Activated CD4-positive, alpha-beta T cell treated with anti-CD3 and anti-CD28 coated beads, Interleukin-10, Interleukin-2, amounts not matched to agents 100 ng/mL and 50 ng/mL, durations not matched to agents 16 hours and 8 hours (primary cell): ENCODE results near the gene PTPMT1.
A peak's percentile ranks its signal among the peaks of the same experiment; 100 is the strongest.
"Not testable (repeated sequence)": the region's sequence is repeated elsewhere in the genome, so short reads cannot be mapped to it uniquely, and the experiment has no call there.

Source experiments
- DNase-seq: peaks from one replicate; pipeline ENCODE4 v3.0.0-alpha.2; 2020

PTPMT1 gene

GRCh38 chr11:47550288-47551047, 14.9 kb upstream of the PTPMT1 start:
- no peak for DNase-seq

GRCh38 chr11:47551086-47551485, 14.3 kb upstream of the PTPMT1 start:
- DNase-seq: peak; percentile 42

GRCh38 chr11:47552056-47552565, 13.3 kb upstream of the PTPMT1 start:
- peak; percentile 36 for DNase-seq

GRCh38 chr11:47552566-47553405, 12.6 kb upstream of the PTPMT1 start, which contains the start of gene CELF1:
Gene CELF1, minus strand, starts transcription at chr11:47553132. Its CDS starts 53,609 bp downstream, at chr11:47499523.
- peak; percentile 95 for DNase-seq

GRCh38 chr11:47553406-47553743, 12.0 kb upstream of the PTPMT1 start:
- no peak for DNase-seq

GRCh38 chr11:47557004-47557403, 8.4 kb upstream of the PTPMT1 start:
- DNase-seq: not testable (repeated sequence)

- no peak for DNase-seq
Observed at GRCh38 chr11:47558695-47559094, 6.7 kb upstream of the PTPMT1 start.

- DNase-seq: no peak
Observed at GRCh38 chr11:47560426-47560825, 5.0 kb upstream of the PTPMT1 start.

GRCh38 chr11:47562393-47562792, 3.0 kb upstream of the PTPMT1 start:
- not testable (repeated sequence) for DNase-seq

GRCh38 chr11:47564366-47564765, 1.0 kb upstream of the PTPMT1 start:
- not testable (repeated sequence) for DNase-seq

- DNase-seq: no peak
Observed at GRCh38 chr11:47564933-47565339, 463 bp upstream of the PTPMT1 start.

- DNase-seq: no peak
Observed at GRCh38 chr11:47566149-47566698, 825 bp downstream of the PTPMT1 start.

GRCh38 chr11:47569646-47570045, 4.2 kb downstream of the PTPMT1 start:
- no peak for DNase-seq

GRCh38 chr11:47570651-47571356, 5.4 kb downstream of the PTPMT1 start:
- DNase-seq: no peak

- no peak for DNase-seq
Observed at GRCh38 chr11:47571357-47571729, 5.9 kb downstream of the PTPMT1 start.

- no peak for DNase-seq
Observed at GRCh38 chr11:47571895-47572294, 6.5 kb downstream of the PTPMT1 start.

GRCh38 chr11:47572715-47573255, 7.4 kb downstream of the PTPMT1 start:
- DNase-seq: no peak

- no peak for DNase-seq
Observed at GRCh38 chr11:47573321-47573720, 7.9 kb downstream of the PTPMT1 start.

GRCh38 chr11:47577460-47578041, 12.2 kb downstream of the PTPMT1 start:
- DNase-seq: no peak

- DNase-seq: peak; percentile 92
Observed at GRCh38 chr11:47578524-47579494, 13.4 kb downstream of the PTPMT1 start, which contains the start of the genes KBTBD4 and NDUFS3. Gene KBTBD4, minus strand, starts transcription at chr11:47578970. Its CDS starts 19 bp downstream, at chr11:47578951. Gene NDUFS3, plus strand, starts transcription at chr11:47579074. Its CDS starts 18 bp downstream, at chr11:47579092.

- no peak for DNase-seq
Observed at GRCh38 chr11:47583844-47584243, 18.4 kb downstream of the PTPMT1 start.
